Activated T-cell treated with anti-CD3 and anti-CD28 coated beads, Interleukin-2, amount 50 U/mL, for 24 hours (primary cell): ENCODE measurements around the gene KAT14.
"Not testable (repeated sequence)": the region's sequence is repeated elsewhere in the genome, so short reads cannot be mapped to it uniquely, and the experiment has no call there.

Source experiments
- DNase-seq: peaks from one replicate; pipeline ENCODE4 v3.0.0-alpha.2; 2020
- H3K27ac Mint-ChIP-seq: 2 replicates; pipeline ENCODE4 v1.8.0; 2020; ENCODE audit warnings: mild to moderate bottlenecking, mixed read lengths
- H3K27me3 Mint-ChIP-seq: 2 replicates; pipeline ENCODE4 v1.8.0; 2020; ENCODE audit warnings: mixed read lengths
- H3K36me3 Mint-ChIP-seq: 2 replicates; pipeline ENCODE4 v1.8.0; 2020; ENCODE audit warnings: low read depth, mixed read lengths
- H3K4me1 Mint-ChIP-seq: 2 replicates; pipeline ENCODE4 v1.8.0; 2020; ENCODE audit warnings: low read depth, mixed read lengths
- H3K4me3 Mint-ChIP-seq: 2 replicates; pipeline ENCODE4 v1.8.0; 2020; ENCODE audit warnings: mild to moderate bottlenecking, moderate library complexity, mixed read lengths
- H3K9me3 Mint-ChIP-seq: 2 replicates; pipeline ENCODE4 v1.8.0; 2020; ENCODE audit warnings: mixed read lengths

KAT14 gene, protein sequence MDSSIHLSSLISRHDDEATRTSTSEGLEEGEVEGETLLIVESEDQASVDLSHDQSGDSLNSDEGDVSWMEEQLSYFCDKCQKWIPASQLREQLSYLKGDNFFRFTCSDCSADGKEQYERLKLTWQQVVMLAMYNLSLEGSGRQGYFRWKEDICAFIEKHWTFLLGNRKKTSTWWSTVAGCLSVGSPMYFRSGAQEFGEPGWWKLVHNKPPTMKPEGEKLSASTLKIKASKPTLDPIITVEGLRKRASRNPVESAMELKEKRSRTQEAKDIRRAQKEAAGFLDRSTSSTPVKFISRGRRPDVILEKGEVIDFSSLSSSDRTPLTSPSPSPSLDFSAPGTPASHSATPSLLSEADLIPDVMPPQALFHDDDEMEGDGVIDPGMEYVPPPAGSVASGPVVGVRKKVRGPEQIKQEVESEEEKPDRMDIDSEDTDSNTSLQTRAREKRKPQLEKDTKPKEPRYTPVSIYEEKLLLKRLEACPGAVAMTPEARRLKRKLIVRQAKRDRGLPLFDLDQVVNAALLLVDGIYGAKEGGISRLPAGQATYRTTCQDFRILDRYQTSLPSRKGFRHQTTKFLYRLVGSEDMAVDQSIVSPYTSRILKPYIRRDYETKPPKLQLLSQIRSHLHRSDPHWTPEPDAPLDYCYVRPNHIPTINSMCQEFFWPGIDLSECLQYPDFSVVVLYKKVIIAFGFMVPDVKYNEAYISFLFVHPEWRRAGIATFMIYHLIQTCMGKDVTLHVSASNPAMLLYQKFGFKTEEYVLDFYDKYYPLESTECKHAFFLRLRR

DNA sequence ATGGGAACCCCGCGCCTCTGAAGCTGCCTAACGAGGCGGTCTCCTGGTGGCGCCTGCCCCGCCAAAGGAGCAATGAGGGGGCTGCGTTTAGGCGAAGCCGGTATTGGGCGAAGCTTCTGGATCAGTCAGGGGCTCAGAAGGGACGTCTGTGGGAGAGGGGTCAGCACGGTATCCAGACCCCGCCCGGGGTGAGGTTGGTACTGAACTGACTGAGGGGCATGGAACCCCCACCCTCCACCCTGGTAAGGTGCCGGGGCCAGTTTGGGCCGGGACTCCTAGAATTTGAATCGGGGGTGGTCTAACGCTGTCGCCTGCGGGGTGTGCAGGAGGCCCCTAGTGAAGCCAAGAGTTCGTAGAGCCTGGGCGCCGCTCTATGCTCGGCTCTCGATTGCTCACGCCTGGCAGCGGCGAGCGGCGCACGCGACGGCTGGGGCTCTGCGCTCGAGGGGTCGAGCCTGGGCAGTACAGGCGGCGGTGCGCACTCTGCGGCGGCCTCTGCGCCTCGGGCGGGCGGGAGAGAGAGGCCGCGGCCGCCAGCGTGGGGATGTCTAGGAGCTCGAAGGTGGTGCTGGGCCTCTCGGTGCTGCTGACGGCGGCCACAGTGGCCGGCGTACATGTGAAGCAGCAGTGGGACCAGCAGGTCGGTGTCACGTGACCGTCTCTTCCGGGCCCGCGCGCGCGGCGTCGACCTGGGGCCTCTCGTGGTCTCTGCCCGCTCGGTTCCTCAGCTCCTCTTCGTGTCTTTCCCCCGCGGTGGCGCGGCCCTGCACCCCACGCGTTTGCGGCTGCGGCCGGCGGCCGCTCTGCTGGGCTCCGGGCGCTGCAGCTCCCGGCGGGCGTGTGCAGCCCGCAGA is at the start of gene KAT14, which contains the start of gene PET117:
Gene KAT14, plus strand, starts transcription at position 452 of the 854 bp plus-strand sequence. CDS start 4,798 bp downstream, outside the sequence.
Gene PET117, plus strand, starts transcription at position 452 of the 854 bp plus-strand sequence. Its CDS starts 93 bp downstream, at position 545.
- Mint-ChIP-seq H3K4me3 (peak within 1 kb of the TSS; percentile 89), H3K4me1 (peaks cover 41% of the 10 kb centered on the region), H3K9me3 (no peaks in the 10 kb centered on the region), H3K36me3 (peaks cover 31% of the 10 kb centered on the region), H3K27me3 (no peaks in the 10 kb centered on the region), H3K27ac (peak within 1 kb of the TSS; percentile 93)
- DNase-seq, result peak; percentile 97

DNA sequence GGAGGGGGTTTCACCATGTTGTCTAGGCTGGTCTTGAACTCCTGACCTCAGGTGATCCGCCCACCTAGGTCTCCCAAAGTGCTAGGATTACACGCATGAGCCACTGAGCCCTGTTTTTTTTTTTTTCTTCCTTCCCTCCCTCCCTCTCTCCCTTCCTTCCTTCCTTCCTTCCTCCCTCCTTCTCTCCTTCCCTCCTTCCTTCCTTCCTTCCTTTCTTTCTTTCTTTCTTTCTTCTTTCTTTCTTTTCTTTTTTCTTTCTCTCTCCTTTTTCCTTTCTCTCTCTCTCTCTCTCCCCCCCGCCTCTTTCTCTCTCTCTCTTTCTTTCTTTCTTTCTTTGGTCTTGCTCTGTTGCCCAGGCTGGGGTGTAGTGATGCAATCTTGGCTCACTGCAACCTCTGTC is 49.4 kb upstream of the KAT14 start:
- H3K27ac Mint-ChIP-seq, H3K9me3 Mint-ChIP-seq, H3K36me3 Mint-ChIP-seq, DNase-seq, H3K4me1 Mint-ChIP-seq, H3K4me3 Mint-ChIP-seq, H3K27me3 Mint-ChIP-seq: not testable (repeated sequence)

DNA sequence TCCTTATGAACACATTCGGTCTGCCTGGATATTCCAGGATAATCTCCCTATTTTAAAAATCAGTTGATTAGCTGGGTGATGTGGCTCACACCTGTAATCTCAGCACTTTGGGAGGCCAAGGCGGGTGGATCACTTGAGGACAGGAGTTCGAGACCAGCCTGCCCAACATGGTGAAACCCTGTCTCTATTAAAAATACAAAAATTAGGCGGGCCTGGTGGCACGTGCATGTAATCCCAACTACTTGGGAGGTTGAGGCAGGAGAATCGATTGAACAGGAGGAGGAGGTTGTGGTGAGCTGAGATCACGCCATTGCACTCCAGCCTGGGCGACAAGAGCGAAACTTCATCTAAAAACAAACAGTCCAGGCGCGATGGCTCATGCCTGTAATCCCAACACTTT is 48.8 kb upstream of the KAT14 start:
- not testable (repeated sequence) for DNase-seq, H3K27ac Mint-ChIP-seq, H3K4me1 Mint-ChIP-seq, H3K36me3 Mint-ChIP-seq, H3K4me3 Mint-ChIP-seq, H3K27me3 Mint-ChIP-seq, H3K9me3 Mint-ChIP-seq

DNA sequence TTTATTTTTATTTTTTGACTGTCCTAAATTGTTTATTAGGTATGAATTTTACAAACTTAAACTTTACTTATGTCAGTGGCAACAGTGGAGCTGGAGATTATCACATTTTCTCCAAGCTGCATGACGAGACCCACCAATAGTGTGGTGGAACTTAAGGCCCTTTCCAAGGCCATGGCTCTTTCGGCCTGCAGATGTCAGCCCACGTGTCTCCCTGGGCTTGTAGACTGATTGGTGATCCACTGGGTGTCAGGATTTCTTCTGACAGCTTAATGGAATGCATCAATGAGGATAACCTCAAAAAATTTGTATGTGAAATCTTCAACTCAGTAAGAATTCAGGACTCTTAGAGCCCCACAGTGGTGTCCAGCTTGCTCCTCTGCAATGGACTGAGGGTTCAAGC is 47.6 kb upstream of the KAT14 start:
- Mint-ChIP-seq H3K36me3 (no peaks in the 10 kb centered on the region), H3K27ac (no peak overlapping the region), H3K4me1 (no peaks in the 10 kb centered on the region), H3K9me3 (no peaks in the 10 kb centered on the region), H3K4me3 (no peak overlapping the region), H3K27me3 (peaks cover 10% of the 10 kb centered on the region)
- DNase-seq, result no peak

DNA sequence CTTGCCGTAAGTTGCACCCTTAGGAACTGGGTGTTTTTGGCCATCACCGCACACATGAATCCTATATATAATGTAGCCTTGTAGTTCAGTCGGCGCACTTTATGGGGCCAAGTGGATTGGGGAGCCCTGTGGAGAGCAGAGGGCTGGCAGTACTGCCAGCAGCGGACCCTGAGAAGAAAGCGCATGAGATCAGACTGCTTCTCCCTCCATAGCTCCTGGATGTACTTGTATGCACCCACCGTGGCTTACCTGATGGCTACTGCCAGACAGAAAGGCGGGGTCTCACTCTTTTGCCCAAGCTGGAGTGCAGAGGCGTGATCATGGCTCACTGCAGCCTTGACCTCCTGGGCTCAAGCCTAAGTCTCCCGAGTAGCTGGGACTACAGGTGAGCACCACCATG is 47.2 kb upstream of the KAT14 start:
- no peaks in the 10 kb centered on the region for H3K4me1 Mint-ChIP-seq
- no peak overlapping the region for H3K27ac Mint-ChIP-seq
- DNase-seq, result no peak
- H3K27me3 Mint-ChIP-seq, result peaks cover 10% of the 10 kb centered on the region
- no peaks in the 10 kb centered on the region for H3K36me3 Mint-ChIP-seq
- H3K9me3 Mint-ChIP-seq, result no peaks in the 10 kb centered on the region
- H3K4me3 Mint-ChIP-seq, result no peak overlapping the region

DNA sequence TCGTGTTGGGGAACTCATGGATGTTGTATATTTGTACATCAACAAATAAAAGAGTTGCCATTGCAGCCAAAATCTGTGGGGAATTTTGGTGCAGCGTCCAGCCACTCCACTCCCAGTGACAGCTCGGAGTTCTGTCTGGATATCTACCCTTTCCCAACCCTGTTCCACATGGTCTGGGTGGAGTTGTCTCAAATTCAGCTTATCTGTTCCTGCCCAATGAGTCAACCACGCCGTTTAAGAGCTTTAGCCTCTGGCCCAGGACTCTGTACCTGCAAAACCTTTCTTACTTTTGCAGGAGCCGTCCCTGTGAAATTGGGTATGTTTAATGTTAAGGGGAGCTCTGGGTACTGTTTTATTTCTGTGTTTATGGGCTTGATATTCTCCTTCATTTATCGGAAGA is 46.0 kb upstream of the KAT14 start:
- H3K27me3 Mint-ChIP-seq, result peaks cover 10% of the 10 kb centered on the region
- H3K4me1 Mint-ChIP-seq, result no peaks in the 10 kb centered on the region
- H3K36me3 Mint-ChIP-seq, result no peaks in the 10 kb centered on the region
- no peak for DNase-seq
- H3K4me3 Mint-ChIP-seq, result no peak overlapping the region
- no peak overlapping the region for H3K27ac Mint-ChIP-seq
- no peaks in the 10 kb centered on the region for H3K9me3 Mint-ChIP-seq

DNA sequence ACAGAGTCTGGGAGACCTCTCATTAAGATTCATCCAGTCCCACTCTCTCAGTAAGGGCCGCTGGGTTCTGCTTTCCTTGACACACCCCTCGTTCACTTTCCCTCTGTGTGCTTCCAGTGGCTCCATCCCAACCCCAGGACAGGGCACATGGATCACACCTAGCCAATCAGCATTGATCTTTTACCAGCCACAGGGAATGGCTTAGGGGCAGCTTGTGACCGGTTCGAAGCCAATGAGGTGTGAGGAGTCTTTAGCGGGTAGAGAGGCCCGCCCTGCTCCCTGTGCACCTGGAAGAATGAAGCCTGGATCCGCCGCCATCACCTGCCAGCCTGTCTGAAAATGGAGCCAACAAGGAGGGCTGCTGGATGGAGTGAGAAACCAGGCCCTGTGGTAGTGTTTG is 44.8 kb upstream of the KAT14 start:
- H3K36me3 Mint-ChIP-seq, result no peaks in the 10 kb centered on the region
- no peaks in the 10 kb centered on the region for H3K9me3 Mint-ChIP-seq
- H3K4me3 Mint-ChIP-seq, result no peak overlapping the region
- H3K27ac Mint-ChIP-seq, result no peak overlapping the region
- H3K27me3 Mint-ChIP-seq, result peaks cover 10% of the 10 kb centered on the region
- H3K4me1 Mint-ChIP-seq, result no peaks in the 10 kb centered on the region
- DNase-seq, result no peak

DNA sequence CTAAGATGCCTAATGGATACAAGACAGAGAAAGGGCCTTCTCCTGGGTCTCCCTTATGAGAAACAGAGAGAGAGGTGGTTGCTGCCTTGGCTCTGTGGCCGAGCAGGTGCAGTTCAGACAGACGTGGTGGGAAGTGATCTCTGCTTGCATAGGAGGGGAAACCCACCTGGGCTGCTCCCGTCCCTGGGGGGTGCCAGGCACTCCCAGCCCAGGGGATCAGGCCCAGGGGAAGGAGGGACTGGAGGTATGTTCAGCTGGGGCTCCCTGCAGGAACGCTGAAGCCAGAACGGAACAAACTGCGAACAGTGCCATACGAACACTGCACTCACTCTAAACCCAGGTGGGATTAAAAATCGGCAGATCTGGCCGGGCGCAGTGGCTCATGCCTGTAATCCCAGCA is 44.3 kb upstream of the KAT14 start:
- no peaks in the 10 kb centered on the region for H3K9me3 Mint-ChIP-seq
- no peak overlapping the region for H3K27ac Mint-ChIP-seq
- no peak overlapping the region for H3K4me3 Mint-ChIP-seq
- no peak for DNase-seq
- no peaks in the 10 kb centered on the region for H3K4me1 Mint-ChIP-seq
- no peaks in the 10 kb centered on the region for H3K36me3 Mint-ChIP-seq
- H3K27me3 Mint-ChIP-seq, result peaks cover 10% of the 10 kb centered on the region

DNA sequence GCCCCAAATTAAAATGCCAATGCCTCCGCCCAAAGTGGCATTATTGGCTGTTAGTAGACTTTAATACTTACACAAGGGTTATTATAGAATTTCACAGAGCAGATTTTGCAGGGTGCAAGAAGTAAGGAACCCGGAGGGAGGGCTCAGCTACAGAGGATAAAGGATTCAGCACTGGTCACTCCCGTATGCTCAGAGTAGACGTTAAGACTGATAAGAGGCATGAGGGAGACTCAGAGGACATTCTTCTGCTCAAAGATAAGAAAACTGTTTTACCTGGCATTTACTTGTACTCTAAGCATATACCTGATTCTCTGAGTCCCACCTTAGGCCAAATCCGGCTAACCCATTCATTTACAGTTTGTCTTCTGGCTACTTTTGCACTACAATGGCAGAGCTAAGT is 43.5 kb upstream of the KAT14 start:
- H3K4me3 Mint-ChIP-seq, result no peak overlapping the region

DNA sequence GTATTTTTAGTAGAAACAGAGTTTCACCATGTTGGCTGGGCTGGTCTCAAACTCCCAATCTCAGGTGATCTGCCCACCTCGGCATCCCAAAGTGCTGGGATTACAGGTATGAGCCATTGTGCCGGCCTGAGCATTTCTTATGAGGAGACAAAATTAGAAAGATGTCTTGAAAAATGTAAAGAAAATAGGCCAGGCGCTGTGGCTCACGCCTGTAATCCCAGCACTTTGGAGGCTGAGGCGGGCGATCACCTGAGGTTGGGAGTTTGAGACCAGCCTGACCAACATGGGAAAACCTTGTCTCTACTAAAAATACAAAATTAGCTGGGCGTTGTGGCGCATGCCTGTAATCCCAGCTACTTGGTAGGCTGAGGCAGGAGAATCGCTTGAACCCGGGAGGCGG is 37.1 kb upstream of the KAT14 start:
- not testable (repeated sequence) for H3K9me3 Mint-ChIP-seq, H3K27ac Mint-ChIP-seq, H3K36me3 Mint-ChIP-seq, DNase-seq, H3K4me3 Mint-ChIP-seq, H3K4me1 Mint-ChIP-seq
- H3K27me3 Mint-ChIP-seq, result peaks cover 16% of the 10 kb centered on the region

More for the DNA sequence above, 43.5 kb upstream of the KAT14 start:
- peaks cover 10% of the 10 kb centered on the region for H3K27me3 Mint-ChIP-seq
- no peaks in the 10 kb centered on the region for H3K36me3 Mint-ChIP-seq
- no peaks in the 10 kb centered on the region for H3K4me1 Mint-ChIP-seq
- DNase-seq, result no peak
- H3K27ac Mint-ChIP-seq, result no peak overlapping the region
- H3K9me3 Mint-ChIP-seq, result no peaks in the 10 kb centered on the region

DNA sequence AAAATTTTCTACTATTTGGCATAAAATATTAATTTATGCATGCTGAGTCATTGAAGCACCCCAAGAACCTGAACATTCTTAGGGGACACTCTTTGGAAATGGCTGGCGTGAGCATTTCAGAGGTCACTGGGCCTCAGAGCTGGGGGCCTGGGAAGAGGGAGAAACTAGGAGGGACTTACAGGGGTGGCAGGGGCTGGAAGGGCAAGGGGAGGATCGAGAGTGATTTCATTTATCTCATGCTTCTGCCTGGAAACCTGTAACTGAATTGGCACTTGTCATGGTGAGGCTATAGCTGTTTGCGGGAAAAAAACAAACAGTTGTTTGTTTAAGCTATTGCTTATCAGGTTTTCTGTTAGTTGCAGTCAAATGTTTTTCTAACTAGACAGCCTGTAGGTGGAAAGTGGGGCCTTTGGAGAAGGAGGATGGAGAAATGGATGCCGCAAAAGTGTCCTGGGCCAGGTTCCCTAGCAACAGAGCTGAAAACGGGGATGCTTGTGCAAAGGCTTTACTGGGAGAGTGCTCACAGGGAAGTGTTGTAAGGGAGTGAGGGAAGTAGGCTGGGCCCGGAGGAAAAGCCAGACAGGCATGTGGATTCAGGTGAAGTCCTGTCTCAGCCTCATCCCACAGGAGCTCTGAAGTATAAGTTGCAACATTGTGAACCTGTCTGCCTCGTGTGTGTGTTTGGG is 36.4 kb upstream of the KAT14 start:
- Mint-ChIP-seq H3K9me3 (no peaks in the 10 kb centered on the region), H3K36me3 (no peaks in the 10 kb centered on the region), H3K27ac (no peak overlapping the region), H3K4me3 (no peak overlapping the region), H3K27me3 (peaks cover 16% of the 10 kb centered on the region), H3K4me1 (no peaks in the 10 kb centered on the region)
- DNase-seq, result no peak

DNA sequence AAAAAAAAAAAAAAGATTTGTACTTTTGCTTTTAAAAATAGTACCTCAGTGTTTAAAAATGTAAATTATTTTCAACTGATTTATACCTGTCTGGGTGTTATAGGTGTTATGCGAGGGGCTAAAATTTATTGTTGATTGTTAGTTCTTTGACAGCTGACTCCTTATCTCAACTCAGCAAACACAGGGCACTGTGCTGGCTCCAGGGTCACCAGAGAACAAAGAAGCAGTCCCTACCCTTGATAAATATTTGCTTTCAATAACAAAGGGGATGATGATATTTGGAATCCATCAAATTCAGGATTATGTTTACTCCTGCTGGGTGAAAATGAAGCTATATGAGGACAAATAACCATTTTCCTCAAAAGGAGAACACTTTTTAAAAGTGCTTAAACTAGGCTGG is 34.2 kb upstream of the KAT14 start:
- Mint-ChIP-seq H3K27me3 (peaks cover 16% of the 10 kb centered on the region), H3K9me3 (no peaks in the 10 kb centered on the region), H3K27ac (no peak overlapping the region), H3K36me3 (no peaks in the 10 kb centered on the region), H3K4me3 (no peak overlapping the region), H3K4me1 (no peaks in the 10 kb centered on the region)
- no peak for DNase-seq

DNA sequence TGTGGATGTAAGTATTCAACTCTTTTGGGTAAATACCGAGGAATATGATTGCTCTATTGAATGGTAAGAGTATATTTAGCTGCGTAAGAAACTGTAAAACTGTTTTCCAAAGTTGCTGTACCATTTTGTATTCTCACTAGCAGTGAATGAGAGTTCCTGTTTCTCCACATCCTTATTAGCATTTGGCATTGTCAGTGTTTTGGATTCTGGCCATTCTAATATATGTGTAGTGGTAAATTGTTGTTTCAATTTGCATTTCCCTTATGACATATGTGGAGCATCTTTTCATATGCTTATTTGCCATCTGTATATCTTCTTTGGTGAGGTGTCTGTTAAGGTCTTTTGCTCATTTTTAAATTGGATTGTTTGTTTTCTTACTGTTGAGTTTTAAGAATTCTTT is 29.3 kb upstream of the KAT14 start:
- H3K27ac Mint-ChIP-seq, result no peak overlapping the region
- no peaks in the 10 kb centered on the region for H3K9me3 Mint-ChIP-seq
- peaks cover 2% of the 10 kb centered on the region for H3K27me3 Mint-ChIP-seq
- H3K36me3 Mint-ChIP-seq, result no peaks in the 10 kb centered on the region
- no peak for DNase-seq
- H3K4me3 Mint-ChIP-seq, result no peak overlapping the region
- no peaks in the 10 kb centered on the region for H3K4me1 Mint-ChIP-seq

DNA sequence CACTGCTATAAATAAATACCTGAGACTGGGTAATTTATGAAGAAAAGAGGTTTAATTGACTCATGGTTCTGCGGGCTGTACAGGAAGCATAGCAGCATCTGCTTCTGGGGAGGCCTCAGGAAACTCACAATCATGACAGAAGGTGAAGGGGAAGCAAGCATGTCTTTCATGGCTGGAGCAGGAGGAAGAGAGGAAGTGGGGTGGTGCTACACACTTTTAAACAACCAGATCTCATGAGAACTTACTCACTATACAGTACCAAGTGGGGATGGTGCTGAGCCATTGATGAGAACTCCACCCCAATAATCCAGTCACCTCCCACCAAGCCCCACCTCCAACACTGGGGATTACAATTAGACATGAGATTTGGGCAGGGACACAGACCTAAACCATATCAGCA is 9.1 kb upstream of the KAT14 start:
- not testable (repeated sequence) for H3K4me1 Mint-ChIP-seq

More for the DNA sequence above, 9.1 kb upstream of the KAT14 start:
- H3K27ac Mint-ChIP-seq, result peak overlapping the region; percentile 16
- H3K36me3 Mint-ChIP-seq, DNase-seq, H3K27me3 Mint-ChIP-seq, H3K9me3 Mint-ChIP-seq, H3K4me3 Mint-ChIP-seq: not testable (repeated sequence)
